ENCODE results near the gene HMCN1.

Gene HMCN1

GRCh38 chr1:185965870-185966269, 231.7 kb downstream of the HMCN1 start:
- DNase-seq (ENCODE audit: low read depth in 2 of 2): no peak

DNA sequence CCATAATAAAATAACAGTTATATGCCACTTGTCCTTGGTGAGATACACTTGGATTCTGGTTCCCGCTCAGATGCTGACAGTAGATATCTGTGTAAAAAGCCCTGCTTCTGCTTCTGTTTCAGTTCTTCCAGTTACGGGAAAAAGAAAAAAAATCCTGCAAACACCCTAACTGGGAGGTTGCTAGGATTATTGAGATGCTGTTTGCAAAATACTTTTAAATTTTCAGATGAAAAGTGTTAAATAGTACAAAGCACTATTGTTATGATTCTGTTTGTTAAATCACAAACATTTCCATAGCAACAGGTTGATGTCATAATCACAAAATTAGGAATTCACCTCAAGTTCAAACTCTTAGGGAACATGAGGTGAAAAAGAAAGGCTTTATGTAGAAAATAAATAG, 232.3 kb downstream of the HMCN1 start:
- DNase-seq (ENCODE audit: low read depth in 2 of 2): no peak

- no peak for DNase-seq (ENCODE audit: low read depth in 2 of 2)
Measured at GRCh38 chr1:185969028-185969427, 234.8 kb downstream of the HMCN1 start.

DNA sequence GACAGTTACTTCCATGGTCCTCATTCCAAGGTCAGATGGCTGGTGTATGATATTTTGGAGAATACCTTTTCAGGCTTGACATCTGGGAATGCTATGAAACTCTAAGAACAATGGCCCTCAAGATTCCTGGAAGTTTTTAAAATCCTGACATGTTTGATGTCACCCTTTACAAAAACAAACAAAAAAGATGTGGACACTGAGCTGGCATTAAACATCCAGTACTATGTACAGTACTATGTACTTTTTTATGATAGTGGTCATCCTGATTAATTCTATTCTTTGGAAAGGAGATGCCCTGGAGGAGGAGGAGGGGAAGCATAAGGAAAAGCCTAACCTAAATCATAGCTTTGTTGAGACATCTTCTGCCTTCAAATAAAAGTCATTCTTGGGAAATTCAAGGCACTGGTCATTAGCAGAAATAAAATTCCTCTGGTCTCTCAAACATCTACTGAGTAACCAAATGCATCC, 235.4 kb downstream of the HMCN1 start:
- DNase-seq (ENCODE audit: low read depth in 2 of 2): no peak

DNA sequence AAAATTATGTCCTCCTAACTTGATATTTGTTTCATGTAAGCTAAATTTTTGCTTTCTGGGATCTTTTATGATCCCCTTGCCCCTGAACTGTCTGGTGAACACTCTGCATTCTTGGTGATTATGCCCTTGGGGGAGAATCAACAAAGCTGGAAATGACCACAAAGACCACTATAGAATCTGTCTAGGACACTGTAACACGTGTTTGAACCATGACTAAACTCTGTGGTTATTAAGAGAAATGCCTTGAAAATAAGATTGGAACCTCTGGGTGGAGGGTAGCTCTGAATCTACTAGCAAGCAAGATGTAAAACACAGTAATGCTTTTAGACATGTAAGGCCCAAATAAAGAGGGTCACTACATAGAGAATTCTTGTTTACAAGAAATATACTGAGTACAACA, 237.5 kb downstream of the HMCN1 start:
- no peak for DNase-seq (ENCODE audit: low read depth in 2 of 2)

- no peak for DNase-seq (ENCODE audit: low read depth in 2 of 2)
Measured at GRCh38 chr1:185972096-185972850, 238.1 kb downstream of the HMCN1 start.

DNA sequence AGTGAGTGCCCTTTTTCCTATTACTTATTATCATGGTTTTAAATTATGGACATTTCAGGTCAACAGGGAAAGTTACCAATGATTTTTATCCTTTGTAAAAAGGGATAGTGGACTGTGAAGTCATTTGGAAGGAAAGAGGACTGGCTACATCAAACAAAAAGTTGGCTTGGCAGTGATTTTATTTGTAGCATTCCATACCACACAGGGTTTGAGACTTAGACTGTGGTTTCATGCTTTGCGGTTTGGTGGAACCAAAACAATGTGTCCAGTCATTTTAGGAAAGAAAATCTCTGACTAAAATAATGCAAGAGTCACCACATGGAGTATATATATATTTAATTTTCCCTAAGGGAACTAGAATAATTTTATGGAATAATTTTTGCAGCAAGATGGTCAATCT, 239.5 kb downstream of the HMCN1 start:
- DNase-seq (ENCODE audit: low read depth in 2 of 2): no peak

DNA sequence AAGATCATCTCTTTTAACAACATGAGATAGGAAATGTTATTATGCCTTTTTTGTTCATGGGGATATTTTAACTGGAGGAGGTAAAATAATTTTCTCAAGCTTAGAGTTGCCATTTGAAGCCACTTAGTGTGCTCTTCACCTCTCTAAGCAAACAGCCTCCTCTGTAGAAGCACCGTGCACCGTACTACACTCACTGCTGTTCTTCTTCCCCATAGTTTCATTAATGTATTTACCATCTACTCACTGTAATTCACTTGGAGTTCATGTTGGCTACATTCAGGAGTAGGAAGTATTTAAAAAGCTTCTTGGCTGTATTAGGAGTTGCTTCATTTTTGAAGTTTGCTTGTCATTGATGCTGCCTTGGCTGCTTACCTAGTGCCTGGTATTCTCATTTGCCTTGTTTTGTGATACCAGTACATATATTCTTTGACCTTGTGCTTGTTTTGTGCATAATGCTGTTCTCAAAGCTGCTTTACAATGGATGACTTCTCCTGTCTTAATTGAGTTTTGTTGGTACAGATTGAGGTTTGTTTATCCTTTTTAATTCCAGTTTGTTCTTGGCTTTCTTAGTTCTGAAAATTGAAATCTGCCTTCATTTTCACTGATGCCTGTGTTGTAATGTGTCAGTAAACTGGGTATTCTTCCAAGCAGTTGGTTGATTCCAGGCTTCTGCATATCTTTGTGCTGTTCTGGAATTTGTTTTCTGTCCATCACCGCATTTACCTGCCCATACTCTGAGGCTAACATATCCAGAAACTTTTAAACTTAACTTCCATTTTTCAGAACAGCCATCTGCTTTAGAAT, 240.4 kb downstream of the HMCN1 start:
- no peak for DNase-seq (ENCODE audit: low read depth in 2 of 2)

DNA sequence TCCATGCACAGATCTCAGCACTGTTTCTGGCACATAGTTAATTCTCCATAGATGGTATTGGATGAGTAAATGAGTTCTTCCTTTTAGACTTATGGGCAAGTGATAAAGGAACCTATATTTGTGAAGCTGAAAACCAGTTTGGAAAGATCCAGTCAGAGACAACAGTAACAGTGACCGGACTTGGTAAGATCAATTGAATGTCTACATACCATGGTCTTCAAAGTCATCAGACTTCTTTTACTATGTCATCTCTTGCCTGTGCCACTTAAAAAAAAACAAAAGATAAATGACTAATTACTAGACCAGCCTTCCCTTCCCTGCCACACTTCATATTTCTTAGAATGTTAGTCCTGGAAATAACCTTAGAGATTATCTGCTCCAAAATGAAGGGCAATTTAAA, 246.7 kb downstream of the HMCN1 start:
- no peak for DNase-seq (ENCODE audit: low read depth in 2 of 2)

GRCh38 chr1:185984113-185984836, 250.1 kb downstream of the HMCN1 start:
- DNase-seq (ENCODE audit: low read depth in 2 of 2): no peak

- no peak for DNase-seq (ENCODE audit: low read depth in 2 of 2)
Measured at GRCh38 chr1:185987611-185988321, 253.6 kb downstream of the HMCN1 start.

GRCh38 chr1:185990565-185990964, 256.4 kb downstream of the HMCN1 start:
- DNase-seq (ENCODE audit: low read depth in 2 of 2): no peak

- DNase-seq (ENCODE audit: low read depth in 2 of 2): no peak
Measured at GRCh38 chr1:185991266-185991665, 257.1 kb downstream of the HMCN1 start.

DNA sequence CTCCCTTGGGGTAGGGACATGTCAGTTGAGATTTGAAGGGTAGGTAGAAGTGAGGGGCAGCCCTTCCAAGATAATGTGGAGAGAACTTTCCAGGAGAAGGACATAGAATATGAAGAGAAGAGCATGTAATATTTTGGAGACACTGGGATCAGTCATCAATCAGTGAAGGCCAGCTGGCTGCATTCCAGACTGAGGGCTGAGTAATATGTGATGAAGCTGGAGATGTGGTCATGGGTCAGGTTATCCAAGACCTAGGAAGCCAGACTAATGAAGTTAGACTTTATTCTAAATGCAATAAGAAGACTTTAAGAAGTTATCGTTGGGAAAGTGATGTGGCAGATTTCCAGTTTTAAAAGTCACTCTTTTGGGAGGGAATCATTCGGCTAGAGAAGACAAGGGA, 262.0 kb downstream of the HMCN1 start:
- no peak for DNase-seq (ENCODE audit: low read depth in 2 of 2)

DNA sequence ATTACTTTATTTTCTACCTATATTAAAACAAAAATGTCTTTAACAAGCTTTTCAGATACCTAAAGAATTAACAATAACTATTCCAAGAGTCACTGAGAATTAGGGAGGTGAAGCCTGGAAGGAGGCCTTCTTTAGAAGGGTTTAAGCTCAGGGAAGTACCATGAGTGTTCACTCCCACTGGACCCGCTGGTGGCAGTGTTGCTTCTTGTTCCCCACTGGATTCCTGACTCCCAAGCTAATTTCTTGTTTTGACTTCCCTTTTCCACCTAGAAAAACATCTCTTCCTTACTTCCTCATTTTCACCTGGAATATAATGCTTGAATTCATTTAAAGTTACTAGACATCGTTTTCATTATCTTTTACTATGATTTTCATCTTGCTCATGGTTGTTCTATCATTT, 264.2 kb downstream of the HMCN1 start:
- DNase-seq (ENCODE audit: low read depth in 2 of 2): no peak

GRCh38 chr1:186002406-186002805, 268.2 kb downstream of the HMCN1 start:
- DNase-seq (ENCODE audit: low read depth in 2 of 2): no peak

DNA sequence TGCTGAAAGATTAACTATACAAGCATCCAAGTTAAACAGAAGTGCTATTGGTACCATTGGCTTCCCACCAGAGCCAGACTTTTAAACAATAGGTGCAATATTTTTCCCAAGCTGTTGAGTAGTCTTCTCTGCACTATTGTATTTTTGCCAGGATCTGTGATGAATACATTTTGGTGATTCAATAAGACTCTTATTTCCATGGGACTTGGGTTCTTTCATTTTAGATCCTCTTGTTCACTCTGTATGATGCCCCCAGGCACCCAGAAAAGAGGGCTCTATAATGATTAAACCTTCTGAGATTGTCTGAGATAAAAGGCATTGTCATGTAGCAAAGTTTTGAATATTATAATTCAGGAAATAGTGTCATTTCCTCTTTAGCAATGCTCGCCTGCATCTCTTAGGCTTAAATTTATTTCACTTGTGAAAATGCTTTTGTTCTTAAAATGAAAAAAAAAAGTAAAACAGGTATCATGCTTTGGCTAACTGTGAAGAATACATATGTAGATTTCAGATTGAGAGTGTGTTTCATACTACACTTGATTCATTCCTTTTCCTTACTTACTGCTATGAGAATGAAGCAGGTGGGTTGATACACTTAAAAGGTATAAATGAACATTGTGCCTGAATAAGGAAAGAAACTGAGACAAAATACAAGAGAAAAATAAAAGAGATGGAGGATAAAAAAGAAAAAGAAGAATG, 275.0 kb downstream of the HMCN1 start:
- DNase-seq (ENCODE audit: low read depth in 2 of 2): no peak

DNA sequence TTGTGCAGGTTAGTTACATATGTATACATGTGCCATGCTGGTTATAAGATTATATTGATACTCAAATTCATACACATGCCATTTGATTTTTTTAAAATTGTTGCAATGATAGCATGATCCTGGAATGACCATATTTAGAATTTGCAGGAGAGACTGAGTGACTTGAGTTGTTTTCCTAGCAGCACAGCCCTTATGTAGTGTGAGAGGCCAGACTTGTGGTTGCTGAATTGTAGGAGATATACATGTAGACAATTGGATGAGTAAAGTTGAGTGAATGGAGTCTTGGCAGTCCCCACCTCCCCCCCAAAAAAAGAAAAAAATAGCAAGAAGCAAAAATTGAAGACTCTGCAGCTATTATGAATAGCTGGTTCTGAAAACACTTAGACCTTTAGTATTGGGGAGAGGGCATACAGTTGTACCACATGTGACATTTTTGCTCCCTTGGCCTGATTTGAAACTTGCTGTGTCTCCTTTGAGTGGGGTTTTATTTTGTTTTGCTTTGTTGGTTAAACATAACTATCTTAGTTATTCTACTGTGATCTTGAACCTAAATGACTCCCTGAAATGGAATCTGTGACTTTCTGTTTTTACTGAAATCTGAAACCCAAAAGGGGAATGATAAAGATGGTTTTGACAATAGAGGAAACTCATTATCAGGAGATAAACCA, 280.3 kb downstream of the HMCN1 start:
- no peak for DNase-seq (ENCODE audit: low read depth in 2 of 2)

- no peak for DNase-seq (ENCODE audit: low read depth in 2 of 2)
Measured at GRCh38 chr1:186016856-186017255, 282.7 kb downstream of the HMCN1 start.

- no peak for DNase-seq (ENCODE audit: low read depth in 2 of 2)
Measured at GRCh38 chr1:186022184-186022583, 288.0 kb downstream of the HMCN1 start.

DNA sequence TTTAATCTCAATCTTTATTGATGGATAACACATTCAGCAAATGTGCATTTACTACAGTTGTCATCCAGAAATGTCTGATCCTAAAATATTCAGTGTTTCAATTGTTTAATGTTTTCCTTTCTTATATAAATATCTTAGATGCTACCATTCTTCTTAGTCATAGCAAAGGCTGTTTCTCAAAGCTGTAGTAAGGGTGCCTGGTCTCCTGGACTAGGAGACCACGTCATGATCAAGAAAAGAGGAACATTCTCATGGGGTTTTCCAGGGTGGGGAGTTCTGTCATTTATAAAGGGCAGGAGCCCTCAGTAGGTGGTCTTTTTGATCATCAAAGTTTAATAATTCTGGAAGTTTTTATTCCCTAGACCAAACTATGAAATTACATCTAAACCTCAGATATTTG, 292.8 kb downstream of the HMCN1 start:
- DNase-seq (ENCODE audit: low read depth in 2 of 2): no peak

Measured in stimulated activated CD8-positive, alpha-beta memory T cell treated with anti-CD3 and anti-CD28 coated beads, Interleukin-7, amount 100 ng/mL, for 4 hours (primary cell).